RPMI8226 (cell line): ENCODE results near the gene ZNF765.
"Not testable (repeated sequence)": the region's sequence is repeated elsewhere in the genome, so short reads cannot be mapped to it uniquely, and the experiment has no call there.

ENCODE experiments used
- DNase-seq: peaks from one replicate; pipeline ENCODE4 v3.0.0-alpha.2; 2015

The ZNF765 gene

DNA sequence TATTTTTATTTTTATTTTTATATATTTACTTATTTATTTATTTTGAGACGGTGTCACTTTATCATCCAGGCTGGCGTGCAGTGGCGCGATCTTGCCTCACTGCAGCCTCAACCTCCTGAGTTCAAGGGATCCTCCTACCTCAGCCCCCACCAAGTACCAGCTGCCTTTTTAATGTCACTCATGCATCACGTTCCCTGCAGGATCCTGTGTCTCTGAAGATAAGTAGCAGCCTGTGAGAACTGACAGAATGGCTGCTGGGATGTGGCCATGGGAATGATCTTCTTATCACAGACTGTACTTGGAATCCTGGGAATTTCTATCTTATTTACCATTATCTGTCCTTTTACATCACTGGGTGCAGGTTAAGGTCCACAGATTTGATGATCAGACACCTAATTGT lies 27.6 kb downstream of the ZNF765 start:
- DNase-seq, result no peak

DNA sequence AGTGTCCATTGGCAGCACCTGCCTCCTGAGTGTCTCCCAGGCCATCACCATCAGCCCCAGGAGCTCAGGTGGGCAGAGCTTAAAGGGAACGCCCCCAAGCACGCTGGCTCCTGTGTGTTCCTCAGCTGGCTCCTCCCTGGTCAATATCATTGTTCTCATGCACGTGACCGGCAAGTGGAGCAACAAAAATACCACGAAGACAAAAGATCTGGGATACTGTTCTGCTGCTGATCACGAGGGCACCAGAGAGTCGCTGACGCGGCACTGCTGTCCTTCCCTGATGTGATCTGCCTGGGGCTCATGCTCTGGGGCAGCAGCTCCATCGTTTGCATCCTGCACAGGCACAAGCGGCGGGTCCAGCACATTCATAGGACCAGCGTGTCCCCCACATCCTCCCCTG lies 28.1 kb downstream of the ZNF765 start:
- DNase-seq, result not testable (repeated sequence)

DNA sequence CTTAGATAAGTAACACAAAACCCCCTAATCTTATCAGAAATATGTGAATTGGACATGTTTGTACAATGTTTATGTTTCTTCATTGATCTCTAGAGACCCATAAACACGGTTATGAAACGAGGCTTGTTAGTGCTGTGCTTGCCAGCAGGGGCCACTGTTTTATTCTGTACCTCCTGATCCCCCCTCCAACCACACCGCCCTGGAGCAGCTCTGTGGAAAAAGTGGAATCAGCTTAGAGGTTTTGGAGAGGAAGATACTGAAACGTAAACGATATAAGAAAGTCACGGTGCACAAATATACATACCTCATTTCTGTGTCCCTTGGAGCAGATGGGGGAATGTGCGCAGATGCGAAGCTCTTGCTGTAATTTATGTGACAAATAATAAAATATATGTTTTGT lies 28.7 kb downstream of the ZNF765 start:
- DNase-seq, result not testable (repeated sequence)

DNA sequence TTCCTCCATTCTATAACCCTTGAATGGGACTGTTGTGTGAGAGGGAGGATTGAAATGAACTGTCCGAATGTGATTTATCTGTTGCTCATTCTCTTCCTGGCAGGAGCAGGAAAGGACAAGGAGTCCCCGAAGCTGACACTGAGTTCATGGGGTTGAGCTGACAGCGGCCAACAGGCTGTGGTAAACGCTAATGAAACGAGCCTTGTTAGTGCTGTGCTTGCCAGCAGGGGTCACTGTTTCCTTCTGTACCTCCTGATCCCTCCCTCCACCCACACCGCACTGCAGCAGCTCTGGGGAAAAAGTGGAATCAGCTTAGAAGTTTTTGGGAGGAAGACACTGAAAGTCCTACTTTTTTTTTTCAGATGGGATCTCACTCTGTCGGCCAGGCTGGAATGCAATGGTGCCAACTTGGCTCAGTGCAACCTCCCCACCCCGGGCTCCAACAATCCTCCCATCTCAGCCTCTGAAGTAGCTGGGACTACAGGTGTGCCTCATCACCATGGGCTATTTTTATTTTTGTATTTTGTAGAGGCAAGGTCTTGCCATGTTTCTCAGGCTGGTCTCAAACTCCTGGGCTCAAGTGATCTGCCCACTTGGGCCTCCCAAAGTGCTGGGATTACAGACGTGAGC lies 30.1 kb downstream of the ZNF765 start:
- peak; percentile 62 for DNase-seq

DNA sequence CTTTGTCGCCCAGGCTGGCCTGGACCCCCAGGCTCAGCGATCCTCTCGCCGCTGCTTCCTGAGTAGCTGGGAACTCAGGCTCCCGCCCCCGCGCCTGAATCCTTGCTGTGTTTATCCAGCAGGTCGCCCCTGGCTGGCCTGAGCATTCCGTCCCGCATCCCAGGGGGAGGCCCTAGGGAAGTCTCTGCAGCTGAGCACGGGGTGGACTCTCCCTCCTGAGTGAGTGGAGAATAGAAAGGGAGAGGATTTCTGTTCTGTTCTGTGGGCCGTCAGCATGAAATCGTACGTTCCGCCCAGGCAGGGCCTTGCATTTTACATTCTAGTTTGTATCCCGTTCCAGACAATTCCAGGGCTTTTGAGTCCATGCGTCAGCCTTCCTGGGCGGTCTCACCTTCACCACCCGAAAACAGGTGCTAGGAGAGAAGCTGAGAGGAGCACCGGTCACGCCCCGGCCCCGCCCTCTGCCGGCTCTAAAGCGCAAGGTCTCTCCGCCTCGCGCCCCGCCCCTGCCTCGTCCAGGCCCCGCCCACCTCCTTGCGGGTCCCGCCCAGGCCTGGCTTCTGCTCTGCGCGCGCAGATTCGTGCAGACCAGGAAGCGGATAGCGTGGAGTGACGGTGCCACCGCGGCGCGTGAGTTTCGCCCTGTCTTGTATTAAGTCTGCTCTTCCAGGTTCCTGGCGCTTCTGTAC lies 36.6 kb downstream of the ZNF765 start, which contains the start of gene ZNF761:
Gene ZNF761 (plus strand): TSS at position 586 of the 689 bp plus-strand sequence. CDS start 15,285 bp downstream, outside the sequence.
- peak; percentile 96 for DNase-seq

DNA sequence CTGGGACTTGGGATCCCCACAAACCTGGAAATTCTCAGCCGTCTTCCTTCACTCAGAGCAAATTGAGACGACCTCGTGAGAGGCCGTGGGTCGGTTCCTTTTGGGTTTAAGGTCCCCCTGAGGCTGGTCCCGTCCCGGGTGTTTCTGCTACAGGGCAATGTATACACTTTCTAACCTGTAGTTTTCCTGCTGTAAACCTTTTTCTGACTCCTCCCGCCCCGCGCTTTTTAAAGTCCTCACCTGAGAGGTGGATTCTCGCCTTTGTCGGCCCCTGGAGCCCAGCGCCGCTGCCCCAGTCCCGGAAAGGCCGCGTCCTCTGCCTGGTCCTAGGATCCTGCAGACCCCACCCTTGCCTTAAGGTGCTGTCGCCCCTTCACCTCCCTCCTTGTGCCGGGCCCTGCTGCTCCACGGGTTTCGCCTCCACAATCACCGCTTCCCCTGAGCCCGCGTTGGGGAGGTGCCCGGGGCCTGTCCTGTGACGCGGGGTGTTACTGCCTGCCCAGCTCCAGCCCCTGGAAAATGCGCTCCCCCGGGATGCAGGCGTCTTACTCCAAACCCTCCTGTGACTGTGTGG lies 37.2 kb downstream of the ZNF765 start:
- DNase-seq, result peak; percentile 19

DNA sequence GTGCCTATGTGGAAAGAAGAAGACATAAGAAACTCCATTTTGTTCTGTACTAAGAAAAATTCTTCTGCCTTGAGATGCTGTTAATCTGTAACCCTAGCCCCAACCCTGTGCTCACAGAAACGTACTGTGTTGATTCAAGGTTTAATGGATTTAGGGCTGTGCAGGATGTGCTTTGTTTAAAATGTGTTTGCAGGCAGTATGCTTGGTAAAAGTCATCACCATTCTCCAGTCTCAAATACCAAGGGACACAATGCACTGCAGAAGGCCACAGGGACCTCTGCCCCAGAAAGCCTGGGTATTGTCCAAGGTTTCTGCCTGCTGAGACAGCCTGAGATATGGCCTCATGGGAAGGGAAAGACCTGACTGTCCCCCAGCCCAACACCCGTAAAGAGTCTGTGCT lies 48.9 kb downstream of the ZNF765 start:
- DNase-seq, result not testable (repeated sequence)

DNA sequence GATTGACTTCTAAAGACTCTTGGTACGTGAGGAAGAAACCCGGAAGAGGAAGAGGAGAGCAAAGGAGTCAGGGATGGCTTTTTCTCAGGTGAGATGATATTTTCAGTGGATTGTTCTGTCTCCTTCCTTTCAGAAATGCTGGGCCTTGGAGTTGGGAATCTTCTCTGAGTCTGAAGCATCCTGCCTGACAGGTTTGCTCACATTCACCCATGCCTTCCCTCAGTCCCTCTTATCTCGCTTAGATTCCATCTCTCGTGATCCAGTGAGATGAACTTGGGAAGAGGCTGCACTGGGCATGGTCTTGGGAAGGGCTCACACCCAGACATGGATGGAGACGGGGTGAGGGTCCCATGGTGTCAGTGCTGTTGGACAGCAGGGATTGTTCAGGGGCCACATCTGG lies 52.2 kb downstream of the ZNF765 start:
- not testable (repeated sequence) for DNase-seq

DNA sequence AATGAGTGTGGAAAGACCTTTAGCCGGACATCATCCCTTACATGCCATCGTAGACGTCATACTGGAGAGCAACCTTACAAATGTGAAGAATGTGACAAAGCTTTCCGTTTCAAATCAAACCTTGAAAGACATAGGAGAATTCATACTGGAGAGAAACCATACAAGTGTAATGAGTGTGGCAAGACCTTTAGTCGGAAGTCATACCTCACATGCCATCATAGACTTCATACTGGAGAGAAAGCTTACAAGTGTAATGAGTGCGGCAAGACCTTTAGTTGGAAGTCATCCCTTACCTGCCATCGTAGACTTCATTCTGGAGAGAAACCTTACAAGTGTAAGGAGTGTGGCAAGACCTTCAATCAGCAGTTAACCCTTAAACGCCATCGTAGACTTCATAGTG lies 60.9 kb downstream of the ZNF765 start:
- no peak for DNase-seq

DNA sequence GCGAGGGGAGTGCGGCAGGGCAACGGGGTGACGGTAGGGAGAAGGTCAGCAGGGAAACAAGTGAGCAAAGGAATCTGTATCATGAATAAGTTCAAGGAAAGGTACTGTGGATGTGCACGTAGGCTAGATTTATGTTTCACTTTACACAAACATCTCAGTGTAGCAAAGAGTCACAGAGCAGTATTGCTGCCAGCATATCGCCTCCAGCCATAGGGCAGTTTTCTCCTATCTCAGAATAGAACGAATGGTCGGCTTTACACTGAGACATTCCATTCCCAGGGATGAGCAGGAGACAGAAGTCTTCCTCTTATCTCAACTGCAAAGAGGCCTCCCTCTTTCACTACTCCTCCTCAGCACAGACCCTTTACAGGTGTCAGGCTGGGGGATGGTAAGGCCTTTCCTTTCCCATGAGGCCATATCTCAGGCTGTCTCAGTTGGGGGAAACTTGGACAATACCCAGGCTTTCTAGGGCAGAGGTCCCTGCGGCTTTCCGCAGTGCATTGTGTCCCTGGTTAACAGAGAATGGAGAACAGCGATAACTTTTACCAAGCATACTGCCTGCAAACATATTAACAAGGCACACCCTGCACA lies 65.3 kb downstream of the ZNF765 start:
- DNase-seq, result not testable (repeated sequence)

DNA sequence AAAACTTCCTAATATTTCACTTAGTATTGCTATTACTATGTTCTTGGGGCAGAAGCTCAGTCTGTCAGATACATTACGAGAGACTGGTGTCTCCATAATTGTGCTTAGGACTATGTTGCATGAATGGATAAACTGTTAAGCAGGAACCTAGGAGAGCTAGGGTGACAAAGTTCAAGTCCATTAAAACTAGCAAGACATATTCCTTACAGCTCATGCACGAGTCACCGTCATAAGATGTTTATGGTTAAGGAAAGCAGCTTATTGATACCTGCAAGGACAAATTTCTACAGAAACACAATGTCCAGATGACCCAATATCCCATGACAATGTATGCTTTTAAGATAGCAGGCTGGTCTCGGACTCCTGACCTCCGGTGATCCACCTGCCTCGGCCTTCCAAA lies 66.9 kb downstream of the ZNF765 start:
- DNase-seq, result no peak

DNA sequence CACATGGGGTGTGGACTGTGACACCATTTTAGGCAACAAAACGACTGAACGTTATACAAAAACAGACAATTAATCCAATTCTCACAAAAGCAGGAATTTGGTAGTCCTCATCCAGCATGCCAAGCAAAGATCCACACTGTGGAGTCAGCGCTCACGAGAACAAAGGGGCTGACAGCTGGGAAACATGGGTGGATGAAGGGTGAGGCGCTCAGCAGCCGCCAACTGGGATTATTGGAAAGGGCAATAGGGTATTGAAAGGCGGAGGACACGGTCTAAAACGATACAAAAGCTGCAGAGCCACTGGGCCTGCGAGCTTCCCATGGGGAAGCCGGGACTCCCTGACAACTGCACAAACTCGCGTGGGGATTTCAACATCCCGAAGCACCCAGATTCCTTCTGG lies 67.9 kb downstream of the ZNF765 start:
- no peak for DNase-seq

DNA sequence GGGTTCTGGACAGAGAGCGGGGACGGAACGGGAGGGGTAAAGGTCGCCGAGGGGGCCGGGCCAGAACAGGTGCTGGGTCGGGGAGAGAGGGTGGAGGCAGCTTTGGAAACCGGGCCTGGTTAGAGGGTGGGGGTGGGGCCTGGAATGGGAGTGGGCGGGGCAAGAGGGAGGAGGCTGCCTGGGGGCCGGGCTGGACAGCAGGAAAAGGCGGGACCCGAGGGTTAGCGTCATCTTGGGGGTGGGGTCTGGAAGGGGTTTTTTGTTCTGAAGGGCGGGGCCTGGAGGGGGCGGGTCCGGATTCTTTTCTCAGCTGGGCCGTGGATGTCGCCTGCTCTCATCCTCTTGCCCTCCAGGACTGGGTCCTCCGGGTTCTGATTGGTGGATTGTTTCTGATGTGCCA lies 68.3 kb downstream of the ZNF765 start:
- peak; percentile 5 for DNase-seq

DNA sequence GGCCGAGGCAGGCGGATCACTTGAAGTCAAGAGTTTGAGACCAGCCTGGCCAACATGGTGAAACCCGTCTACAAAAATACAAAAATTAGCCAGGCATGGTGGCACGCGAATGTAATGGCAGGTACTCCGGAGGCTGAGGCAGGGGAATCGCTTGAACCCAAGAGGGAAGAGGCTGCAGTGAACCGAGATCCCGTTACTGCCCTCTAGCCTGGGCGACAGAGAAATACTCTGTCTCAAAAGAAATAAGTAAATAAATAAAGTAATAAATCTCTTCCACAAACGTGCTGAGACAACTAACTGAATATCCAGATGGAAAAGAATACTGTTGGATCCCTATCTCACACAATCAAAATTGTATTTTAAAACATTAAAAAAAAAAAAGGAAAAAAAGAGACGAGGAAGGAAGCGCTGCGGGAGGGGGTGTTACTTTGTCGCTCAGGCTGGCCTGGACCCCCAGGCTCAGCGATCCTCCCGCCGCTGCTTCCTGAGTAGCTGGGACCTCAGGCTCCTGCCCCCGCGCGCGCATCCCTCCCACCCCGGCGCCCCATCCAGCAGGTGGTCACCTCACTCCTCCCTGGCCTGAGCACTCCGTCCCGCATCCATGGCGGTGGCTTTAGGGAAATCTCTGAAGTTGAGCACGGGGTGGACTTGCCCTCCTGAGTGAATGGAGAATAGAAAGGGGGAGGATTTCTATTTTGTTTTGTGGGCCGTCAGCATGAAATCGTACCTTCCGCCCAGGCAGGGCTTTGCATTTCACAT lies 72.0 kb downstream of the ZNF765 start:
- DNase-seq, result no peak

DNA sequence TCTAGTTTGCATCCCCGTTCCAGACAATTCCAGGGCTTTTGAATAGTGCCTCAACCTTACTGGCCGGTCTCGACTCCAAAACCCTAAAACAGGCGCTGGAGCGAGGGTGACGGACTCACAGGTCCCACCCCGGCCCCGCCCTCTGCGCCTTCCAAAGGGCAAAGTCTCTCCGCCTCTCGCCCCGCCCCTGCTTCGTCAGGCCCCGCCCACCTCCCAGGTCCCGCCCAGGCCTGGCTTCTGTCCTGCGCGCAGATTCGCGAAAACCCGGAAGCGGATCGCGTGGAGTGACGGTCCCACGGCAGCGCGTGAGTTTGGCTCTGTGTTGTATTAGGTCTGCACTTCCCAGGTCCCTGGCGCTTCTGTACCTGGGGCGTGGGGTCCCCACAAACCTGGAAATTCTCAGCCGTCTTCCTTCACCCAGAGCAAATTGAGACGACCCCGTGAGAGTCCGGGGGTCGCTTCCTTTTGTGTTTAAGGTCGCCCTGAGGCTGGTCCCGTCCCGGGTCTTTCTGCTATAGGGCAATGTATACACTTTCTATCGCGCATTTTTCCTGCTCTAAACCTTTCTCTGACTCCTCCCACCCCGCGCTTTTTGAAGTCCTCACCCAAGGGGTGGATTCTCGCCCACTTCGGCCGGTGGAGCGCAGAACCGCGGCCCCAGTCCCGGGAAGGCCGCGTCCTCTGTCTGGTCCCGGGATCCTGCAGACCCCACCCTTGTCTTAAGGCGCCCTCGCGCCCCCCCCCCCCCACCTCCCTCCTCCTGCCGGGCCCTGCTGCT lies 72.7 kb downstream of the ZNF765 start, which contains the start of gene ZNF813:
Gene ZNF813 (plus strand): TSS at position 249 of the 778 bp plus-strand sequence. CDS start 16,090 bp downstream, outside the sequence.
- DNase-seq, result peak; percentile 93

DNA sequence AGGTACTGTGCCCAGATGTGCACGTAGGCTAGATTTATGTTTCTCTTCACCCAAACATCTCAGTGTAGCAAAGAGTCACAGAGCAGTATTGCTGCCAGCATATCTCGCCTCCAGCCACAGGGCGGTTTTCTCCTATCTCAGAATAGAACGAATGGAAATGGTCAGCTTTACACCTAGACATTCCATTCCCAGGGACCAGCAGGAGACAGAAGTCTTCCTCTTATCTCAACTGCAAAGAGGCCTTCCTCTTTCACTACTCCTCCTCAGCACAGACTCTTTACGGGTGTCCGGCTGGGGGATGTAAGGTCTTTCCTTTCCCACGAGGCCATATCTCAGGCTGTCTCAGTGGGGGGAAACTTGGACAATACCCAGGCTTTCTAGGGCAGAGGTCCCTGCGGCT lies 73.7 kb downstream of the ZNF765 start:
- DNase-seq, result not testable (repeated sequence)

DNA sequence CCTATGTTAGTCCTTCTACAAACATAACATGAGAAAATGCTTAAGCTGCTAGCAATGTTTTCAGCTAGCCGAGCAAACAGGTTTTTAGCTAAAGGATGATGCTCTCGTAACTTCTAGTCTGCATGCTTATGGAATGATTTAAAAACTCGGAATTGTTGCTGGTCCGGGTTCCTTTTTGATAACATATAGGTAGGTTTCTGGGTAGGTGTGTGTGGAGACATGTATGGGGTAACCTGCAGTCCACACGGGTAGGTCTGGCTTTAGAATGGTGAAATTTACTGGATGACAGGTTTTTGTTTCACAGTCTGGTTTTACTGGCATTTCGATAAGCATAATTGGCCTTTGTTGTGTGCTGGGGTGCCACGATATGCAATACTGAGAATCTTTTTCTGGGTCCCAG lies 77.0 kb downstream of the ZNF765 start:
- no peak for DNase-seq

DNA sequence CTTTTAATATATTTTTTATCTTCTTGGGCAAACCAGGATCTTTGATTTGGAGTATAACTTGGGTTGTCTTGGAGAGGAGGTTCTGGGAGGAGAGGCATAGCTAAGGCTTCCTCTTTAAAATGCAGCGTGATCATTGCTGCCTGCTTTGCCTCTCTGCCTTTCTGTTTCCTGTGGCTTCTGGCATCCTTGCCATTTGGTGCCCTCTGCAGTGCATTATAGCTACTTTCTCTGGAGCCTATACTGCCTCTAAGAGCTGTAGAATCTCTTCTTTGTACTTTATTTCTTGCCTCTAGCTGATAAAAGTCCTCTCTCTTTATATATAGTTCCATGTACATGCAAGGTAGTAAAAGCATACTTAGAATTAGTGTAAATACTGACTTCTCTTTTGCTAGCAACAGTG lies 79.9 kb downstream of the ZNF765 start:
- DNase-seq, result not testable (repeated sequence)

DNA sequence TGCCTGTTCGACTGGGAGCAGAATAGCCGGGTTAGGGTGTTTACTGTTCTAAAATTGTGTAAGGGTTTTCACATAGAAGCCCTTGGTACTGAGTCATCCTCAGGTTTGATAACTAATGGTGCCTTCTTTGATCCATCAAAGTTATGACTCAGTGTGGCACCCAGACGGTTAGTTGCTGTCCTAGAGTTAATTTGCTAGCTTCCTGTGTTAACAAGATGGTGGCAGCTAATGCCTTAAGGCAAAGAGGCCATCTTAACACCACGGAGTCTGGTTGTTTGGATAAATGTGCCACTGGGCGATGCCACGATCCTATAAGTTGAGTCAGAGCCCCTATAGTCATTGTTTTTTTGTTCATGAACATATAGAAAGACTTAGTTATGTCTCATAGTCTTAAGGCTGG lies 80.5 kb downstream of the ZNF765 start:
- not testable (repeated sequence) for DNase-seq
